Motor neuron (in vitro differentiated cells): ENCODE results near the gene LRRC23. TPM values are rescaled to one million over a fixed set of nuclear protein-coding genes. Genes with fewer than 3 reads are reported as not detected.

Source experiments
- ATAC-seq, 8 experiments: fragments of 200-7000 bp; cut with Tn5 transposase; replicated peaks in 6 of 8; 2 replicates each; pipeline ENCODE4 v1.8.0; 2021; ENCODE audit warnings: mild to moderate bottlenecking in 8 of 8, moderate library complexity in 8 of 8
- H3K27ac ChIP-seq, 2 donors: fragments of 250-450 bp; sonication (Bioruptor Pico); 2 replicates each; pipeline ENCODE4 v1.9.0; 2021; ENCODE audit warnings: antibody characterized with exemption in 2 of 2, mild to moderate bottlenecking in 2 of 2, moderate library complexity in 1 of 2
- H3K4me1 ChIP-seq, 2 donors: fragments of 250-450 bp; sonication (Bioruptor Pico); replicated peaks in 1 of 2; 2 replicates each; pipeline ENCODE4 v1.6.1; 2021; ENCODE audit warnings: antibody characterized with exemption in 2 of 2, mild to moderate bottlenecking in 2 of 2, moderate library complexity in 1 of 2
- H3K4me3 ChIP-seq, 5 donors: fragments of 250-450 bp; sonication (Bioruptor Pico); 2 replicates each; pipeline ENCODE4 v1.9.0; 2021; ENCODE audit warnings: antibody characterized with exemption in 5 of 5, mild to moderate bottlenecking in 5 of 5, moderate library complexity in 4 of 5
- WGBS, 10 experiments: fragments of 450-650 bp; shearing (Covaris generic); methylation state at CpG; one replicate each; pipeline ENCODE4 v1.0.0; 2022; 5-methylcytosine and 5-hydroxymethylcytosine counted together
- in situ Hi-C, 9 experiments: fragments of 400-800 bp; cut with MboI; loops; one replicate each; pipeline ENCODE4 v1.15.0; 2021; ENCODE audit warnings: low sequenced_read_pairs in 9 of 9, low pct_unique_long_range_greater_than_20kb in 2 of 9; ENCODE audit not compliant: unreplicated experiment in 9 of 9
- total RNA-seq, 8 experiments: library from RNA; unstranded; fragments of 300-600 nt; gene quantifications; 2 replicates each; pipeline versions ENCODE4 v1.2.3 to v1.2.4, GENCODE V29; 2022

The LRRC23 gene
- total RNA-seq, 8 experiments from 2014 or later, result 4.1 to 51.0 (median 7.1) TPM

GRCh38 chr12:6946033-6946919 is 41.7 kb downstream of the LRRC23 start:
- no peak overlapping the region for H3K4me3 ChIP-seq
- no peak overlapping the region for H3K27ac ChIP-seq
- in situ Hi-C loops, result loop anchor here in 2 of 9 experiments (25.0 kb wide), 1 partner anchor 166 kb away; the partner anchor contains the start of gene C1RL (in 2 of the 2)
- peak in 2 of 8 experiments; percentile 1 to 4 for ATAC-seq
- 56 to 100% (median 71%) methylated on average over 2 to 7 of the region's 32 CpGs; no CpG with 5 or more reads in 6 of the 10 experiments for WGBS, 10 experiments
- peaks cover 11 to 14% of the 10 kb centered on the region in 2 donors for H3K4me1 ChIP-seq

- no peak for ATAC-seq
- H3K27ac ChIP-seq, result no peak overlapping the region
- no peak overlapping the region for H3K4me3 ChIP-seq
- peaks cover 11 to 14% of the 10 kb centered on the region in 2 donors for H3K4me1 ChIP-seq
- 38 to 93% (median 80%) methylated on average over 2 to 4 of the region's 8 CpGs; no CpG with 5 or more reads in 2 of the 10 experiments for WGBS, 10 experiments
- in situ Hi-C loops, result loop anchor here in 2 of 9 experiments (25.0 kb wide), 1 partner anchor 165 kb away; the partner anchor contains the start of gene C1RL (in 2 of the 2)
Observed at GRCh38 chr12:6946920-6947374, 42.3 kb downstream of the LRRC23 start.

- H3K4me3 ChIP-seq, result no peak overlapping the region
- in situ Hi-C loops, result loop anchor here in 2 of 9 experiments (25.0 kb wide), 1 partner anchor 165 kb away; the partner anchor contains the start of gene C1RL (in 2 of the 2)
- ATAC-seq, result no peak
- H3K4me1 ChIP-seq, result peaks cover 11 to 14% of the 10 kb centered on the region in 2 donors
- WGBS, 10 experiments, result 65 to 100% (median 91%) methylated on average over 1 to 8 of the region's 8 CpGs
- H3K27ac ChIP-seq, result no peak overlapping the region
Observed at GRCh38 chr12:6947615-6948014, 43.0 kb downstream of the LRRC23 start.

- Histone ChIP-seq H3K4me1 (peaks cover 8 to 12% of the 10 kb centered on the region in 2 donors), H3K4me3 (no peak overlapping the region), H3K27ac (no peak overlapping the region)
- in situ Hi-C loops, result loop anchor here in 2 of 9 experiments (25.0 kb wide), 1 partner anchor 163 kb away; the partner anchor contains the start of gene C1RL (in 2 of the 2)
- whole genome bisulfite sequencing, 10 experiments, result 50 to 100% (median 88%) methylated on average over 3 to 7 of the region's 15 CpGs; no CpG with 5 or more reads in 2 of the 10 experiments
- no peak for ATAC-seq
Observed at GRCh38 chr12:6948873-6949594, 44.4 kb downstream of the LRRC23 start.

- in situ Hi-C loops, result loop anchor here in 1 of 9 experiments (25.0 kb wide), 1 partner anchor 162 kb away; the partner anchor contains the start of gene C1RL
- peak in 1 of 8 experiments; percentile 6 for ATAC-seq
- H3K4me3 ChIP-seq, result no peak overlapping the region
- 60 to 100% methylated on average over 1 of the region's 1 CpG; no CpG with 5 or more reads in 8 of the 10 experiments for WGBS, 10 experiments
- H3K4me1 ChIP-seq, result peaks cover 2 to 6% of the 10 kb centered on the region in 2 donors
- H3K27ac ChIP-seq, result no peak overlapping the region
Observed at GRCh38 chr12:6950401-6950801, 45.8 kb downstream of the LRRC23 start.

GRCh38 chr12:6950811-6951540 is 46.4 kb downstream of the LRRC23 start, which contains the start of gene PTPN6:
Gene PTPN6, plus strand, starts transcription at chr12:6951356. Its CDS starts 157 bp downstream, at chr12:6951513.
- H3K4me3 ChIP-seq, result no peak within 1 kb of the TSS
- in situ Hi-C loops, result loop anchor here in 1 of 9 experiments (25.0 kb wide), 1 partner anchor 161 kb away; the partner anchor contains the start of gene C1RL
- peaks cover 0 to 6% of the 10 kb centered on the region in 2 donors for H3K4me1 ChIP-seq
- ATAC-seq, result no peak
- 0 to 100% (median 70%) methylated on average over 1 to 3 of the region's 25 CpGs; no CpG with 5 or more reads in 4 of the 10 experiments for WGBS, 10 experiments
- H3K27ac ChIP-seq, result no peak within 1 kb of the TSS

GRCh38 chr12:6951551-6952120 is 47.0 kb downstream of the LRRC23 start:
- peaks cover 0 to 6% of the 10 kb centered on the region in 2 donors for H3K4me1 ChIP-seq
- no peak overlapping the region for H3K4me3 ChIP-seq
- 90 to 100% methylated on average over 1 to 2 of the region's 20 CpGs; no CpG with 5 or more reads in 8 of the 10 experiments for WGBS, 10 experiments
- in situ Hi-C loops, result loop anchor here in 1 of 9 experiments (25.0 kb wide), 1 partner anchor 161 kb away; the partner anchor contains the start of gene C1RL
- H3K27ac ChIP-seq, result no peak overlapping the region
- no peak for ATAC-seq

- Histone ChIP-seq H3K4me3 (no peak overlapping the region), H3K27ac (no peak overlapping the region), H3K4me1 (peaks cover 0 to 6% of the 10 kb centered on the region in 2 donors)
- in situ Hi-C loops, result loop anchor here in 1 of 9 experiments (25.0 kb wide), 1 partner anchor 160 kb away; the partner anchor contains the start of gene C1RL
- 86 to 100% (median 87%) methylated on average over 1 to 4 of the region's 22 CpGs; no CpG with 5 or more reads in 6 of the 10 experiments for WGBS, 10 experiments
- no peak for ATAC-seq
Observed at GRCh38 chr12:6952121-6952862, 47.7 kb downstream of the LRRC23 start.

- Histone ChIP-seq H3K27ac (no peak overlapping the region), H3K4me3 (no peak overlapping the region), H3K4me1 (peaks cover 0 to 6% of the 10 kb centered on the region in 2 donors)
- no peak for ATAC-seq
- in situ Hi-C loops, result loop anchor here in 1 of 9 experiments (25.0 kb wide), 1 partner anchor 159 kb away; the partner anchor contains the start of gene C1RL
- WGBS, 10 experiments, result 70 to 100% (median 93%) methylated on average over 1 to 7 of the region's 15 CpGs; no CpG with 5 or more reads in 3 of the 10 experiments
Observed at GRCh38 chr12:6952863-6953441, 48.3 kb downstream of the LRRC23 start.

GRCh38 chr12:6953442-6954315 is 49.1 kb downstream of the LRRC23 start:
- in situ Hi-C loops, result loop anchor here in 1 of 9 experiments (25.0 kb wide), 1 partner anchor 159 kb away; the partner anchor contains the start of gene C1RL
- Histone ChIP-seq H3K4me3 (no peak overlapping the region), H3K4me1 (peaks cover 0 to 6% of the 10 kb centered on the region in 2 donors), H3K27ac (no peak overlapping the region)
- peak in 3 of 8 experiments; percentile 4 to 38 (median 31) for ATAC-seq
- WGBS, 10 experiments, result 40 to 100% (median 66%) methylated on average over 1 to 7 of the region's 24 CpGs; no CpG with 5 or more reads in 5 of the 10 experiments
